Measurements from ENCODE around the gene DBH.
"Not testable (repeated sequence)": the region's sequence is repeated elsewhere in the genome, so short reads cannot be mapped to it uniquely, and the experiment has no call there.

DBH gene

GRCh38 chr9:133666845-133667244 lies 30.7 kb downstream of the DBH start:
- no peak for DNase-seq

GRCh38 chr9:133667759-133668450 lies 31.7 kb downstream of the DBH start:
- no peak for DNase-seq

DNA sequence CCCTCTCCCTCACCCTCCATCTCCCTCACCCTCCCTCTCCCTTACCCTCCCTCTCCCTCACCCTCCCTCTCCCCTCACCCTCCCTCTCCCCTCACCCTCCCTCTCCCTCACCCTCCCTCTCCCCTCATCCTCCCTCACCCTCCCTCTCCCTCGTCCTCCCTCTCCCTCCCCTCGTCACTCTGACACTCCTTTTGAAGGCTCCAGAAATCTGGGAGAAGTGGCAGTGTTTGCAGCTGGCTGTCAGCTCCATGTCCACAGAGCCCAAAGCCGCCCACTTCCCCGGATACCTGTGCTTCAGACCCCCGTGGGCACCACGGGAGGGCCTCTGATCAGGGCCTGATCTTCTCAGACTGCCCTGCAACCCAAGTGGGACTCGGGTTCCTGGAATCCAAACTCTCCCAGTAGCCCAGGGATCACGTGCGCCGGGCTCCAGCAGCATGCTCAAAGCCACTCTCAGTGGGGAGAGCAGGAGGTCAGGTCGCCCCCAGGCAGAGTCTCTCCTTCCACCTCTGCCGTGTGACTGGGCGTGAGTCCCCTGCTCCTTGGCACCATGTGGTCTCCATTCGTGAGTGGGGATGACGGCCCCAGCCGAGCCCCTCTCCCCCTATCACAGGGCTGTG lies 33.1 kb downstream of the DBH start:
- DNase-seq, result no peak

DNA sequence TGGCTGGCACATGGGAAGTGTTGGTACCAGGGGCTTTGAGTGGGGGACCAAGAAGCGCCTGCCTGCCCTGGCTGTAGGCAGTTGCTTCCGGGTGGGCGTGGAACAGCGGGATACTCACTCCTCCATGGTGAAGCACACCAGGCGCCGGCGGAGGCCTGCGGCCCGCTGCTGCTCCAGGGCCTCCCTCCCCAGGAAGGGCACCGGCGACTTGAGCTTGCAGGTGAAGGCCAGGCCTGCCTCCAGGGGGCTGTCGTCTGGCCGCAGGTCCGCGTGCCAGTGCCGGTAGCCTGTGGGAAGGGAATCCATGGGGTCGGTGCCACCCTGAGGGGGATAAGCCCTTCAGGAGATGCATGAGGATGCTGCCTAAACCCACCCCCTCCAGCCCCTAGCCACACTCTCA lies 34.3 kb downstream of the DBH start:
- no peak for DNase-seq

- no peak for DNase-seq
These were observed 35.2 kb downstream of the DBH start for GRCh38 chr9:133671371-133671770.

- no peak for DNase-seq
These were observed 36.5 kb downstream of the DBH start for GRCh38 chr9:133672503-133673257.

DNA sequence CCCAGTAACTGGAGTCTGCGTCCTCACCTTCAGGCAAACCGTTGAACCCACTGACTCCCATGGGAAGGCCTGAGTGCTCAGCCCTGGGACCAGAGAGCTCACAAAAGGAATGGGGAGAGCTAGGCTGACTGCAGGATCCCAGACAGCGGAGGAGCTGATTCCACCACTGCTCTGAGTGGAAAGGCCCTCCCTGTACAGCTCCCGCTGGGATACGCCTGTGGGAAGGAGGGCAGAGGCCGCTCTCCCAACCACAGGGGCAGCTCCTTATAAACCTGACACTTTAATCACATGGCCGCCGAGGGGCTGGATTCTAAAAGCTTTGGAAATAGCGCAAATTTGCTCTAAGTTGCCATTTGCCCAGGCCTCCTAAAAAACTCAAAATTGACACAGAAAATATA lies 37.1 kb downstream of the DBH start:
- no peak for DNase-seq

- DNase-seq, result no peak
These were observed 37.9 kb downstream of the DBH start for GRCh38 chr9:133674091-133674490.

DNA sequence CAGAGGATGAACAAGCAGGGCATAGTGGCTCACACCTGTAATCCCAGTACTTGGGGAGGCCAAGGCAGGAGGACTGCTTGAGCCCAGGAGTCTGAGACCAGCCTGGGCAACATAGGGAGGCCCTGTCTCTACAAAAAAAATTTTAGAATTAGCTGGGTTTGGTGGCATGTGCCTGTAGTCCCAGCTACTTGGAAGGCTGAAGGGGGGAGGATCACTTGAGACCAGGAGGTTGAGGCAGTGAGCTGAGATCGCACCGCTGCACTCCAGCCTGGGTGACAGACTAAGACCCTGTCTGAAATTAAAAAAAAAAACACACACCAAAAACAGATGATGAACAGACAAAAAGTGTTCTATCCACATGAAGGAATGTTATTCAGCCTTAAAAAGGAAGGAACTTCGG lies 39.6 kb downstream of the DBH start:
- DNase-seq, result not testable (repeated sequence)

DNA sequence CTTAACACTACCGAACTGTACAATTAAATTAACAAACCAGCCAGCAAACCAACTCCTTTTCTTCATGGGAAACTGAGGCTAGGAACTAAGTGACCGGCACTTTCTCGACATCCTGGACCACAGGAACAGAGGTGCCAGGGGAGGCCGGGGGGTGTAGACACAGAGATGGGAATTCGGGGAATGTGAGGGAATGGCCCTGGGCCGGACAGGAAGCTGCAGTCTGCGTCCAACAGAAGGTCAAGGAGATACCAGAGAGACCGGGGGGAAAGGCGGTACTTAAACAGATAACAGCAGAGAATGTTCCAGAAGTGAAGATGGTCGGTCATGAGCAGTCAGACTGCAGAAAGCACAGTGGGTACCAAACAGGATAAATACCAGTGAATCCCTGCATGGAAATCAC lies 40.3 kb downstream of the DBH start:
- no peak for DNase-seq

GRCh38 chr9:133677126-133678010 lies 41.2 kb downstream of the DBH start:
- no peak for DNase-seq

GRCh38 chr9:133679056-133679455 lies 42.9 kb downstream of the DBH start:
- no peak for DNase-seq

GRCh38 chr9:133679466-133680061 lies 43.4 kb downstream of the DBH start:
- no peak for DNase-seq

DNA sequence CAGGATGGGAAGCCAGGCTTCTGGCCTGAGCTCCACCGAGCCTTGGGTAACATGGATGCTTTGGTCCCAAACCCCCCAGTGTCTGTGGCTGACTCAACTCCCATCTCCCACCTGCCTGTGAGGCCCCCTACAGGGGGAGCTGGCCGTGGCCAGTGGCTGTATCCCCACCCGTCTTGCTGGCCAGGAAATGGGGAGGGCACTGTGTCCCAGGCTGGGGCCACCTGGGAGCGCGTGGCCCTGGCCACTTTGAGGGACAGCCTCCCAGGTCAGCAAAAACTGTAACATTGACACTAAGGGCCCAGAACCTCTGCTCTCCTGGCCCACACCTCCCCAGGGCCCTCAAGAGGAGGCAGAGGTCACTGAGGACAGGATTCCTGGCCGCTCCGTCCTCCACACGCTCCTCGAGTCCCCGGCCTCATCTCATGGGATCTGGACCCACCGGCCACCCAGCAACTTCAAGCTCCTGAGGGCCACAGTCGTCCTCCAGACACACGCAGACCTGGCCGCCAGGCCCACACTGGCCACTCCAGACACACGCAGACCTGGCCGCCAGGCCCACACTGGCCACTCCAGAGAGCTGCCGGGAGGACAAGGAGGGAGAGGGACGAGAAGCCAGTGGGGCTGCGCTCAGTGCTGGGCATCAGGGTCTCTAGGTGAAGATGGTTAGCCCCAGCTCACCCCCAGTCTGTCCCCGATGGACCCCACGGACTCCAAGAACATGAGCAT lies 44.2 kb downstream of the DBH start:
- DNase-seq, result no peak

DNA sequence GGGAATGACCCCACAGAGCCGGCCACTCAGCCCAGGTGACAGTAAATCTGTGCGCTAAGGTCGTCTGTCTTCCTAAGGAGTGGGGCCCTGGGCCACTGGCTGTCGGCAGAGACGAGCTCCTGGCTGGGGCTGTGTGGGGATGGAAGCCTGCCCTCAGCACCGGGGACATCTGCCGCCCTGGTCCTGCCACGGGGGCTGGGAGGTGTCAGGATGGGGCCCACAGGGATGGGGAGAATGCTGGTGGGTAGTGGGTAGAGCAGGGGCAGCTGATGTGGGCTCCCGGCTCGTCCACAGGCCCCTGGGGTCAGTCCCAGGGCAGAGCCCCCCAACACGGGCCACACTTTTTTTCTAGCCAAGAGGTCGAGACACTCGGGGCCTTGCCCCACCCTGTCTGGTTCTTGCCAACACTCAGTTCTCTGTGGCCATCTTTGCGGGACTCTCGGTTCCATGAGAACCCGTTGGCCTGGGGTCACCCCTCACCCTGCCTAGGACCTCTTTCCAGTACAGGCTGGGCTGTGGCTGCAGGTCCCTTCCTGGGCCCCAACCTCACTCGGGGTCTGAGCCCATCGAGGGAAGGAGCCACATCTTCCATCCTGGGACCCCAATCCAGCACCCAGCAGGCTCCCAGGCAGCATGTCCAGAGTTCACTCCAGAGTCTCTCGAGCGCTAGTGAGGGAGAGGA lies 45.0 kb downstream of the DBH start:
- no peak for DNase-seq

GRCh38 chr9:133681658-133682306 lies 45.6 kb downstream of the DBH start:
- no peak for DNase-seq

- DNase-seq, result no peak
These were observed 46.8 kb downstream of the DBH start for GRCh38 chr9:133682818-133683585.

- peak; percentile 49 for DNase-seq
These were observed 47.5 kb downstream of the DBH start for GRCh38 chr9:133683586-133684120.

All from fibroblast of skin of abdomen (primary cell).